Activated CD4-positive, alpha-beta T cell treated with anti-CD3 and anti-CD28 coated beads, Interleukin-2, Interleukin-6, amounts not matched to agents 100 ng/mL and 50 ng/mL, durations not matched to agents 16 hours and 8 hours (primary cell): ENCODE data around the gene SHROOM1.
"Not testable (repeated sequence)": the region's sequence is repeated elsewhere in the genome, so short reads cannot be mapped to it uniquely, and the experiment has no call there.

Source experiments
- DNase-seq: peaks from one replicate; pipeline ENCODE4 v3.0.0-alpha.2; 2020

The SHROOM1 gene

GRCh38 chr5:132805872-132806271 lies 24.6 kb downstream of the SHROOM1 start:
- not testable (repeated sequence) for DNase-seq

- not testable (repeated sequence) for DNase-seq
These were observed 26.2 kb downstream of the SHROOM1 start for GRCh38 chr5:132804219-132804618.

GRCh38 chr5:132802685-132803066 lies 27.8 kb downstream of the SHROOM1 start:
- not testable (repeated sequence) for DNase-seq

GRCh38 chr5:132802044-132802684 lies 28.3 kb downstream of the SHROOM1 start:
- DNase-seq = no peak

- DNase-seq = no peak
These were observed 29.9 kb downstream of the SHROOM1 start for GRCh38 chr5:132800545-132800944.

GRCh38 chr5:132799392-132799791 lies 31.1 kb downstream of the SHROOM1 start:
- DNase-seq = no peak

- no peak for DNase-seq
These were observed 32.8 kb downstream of the SHROOM1 start for GRCh38 chr5:132797651-132798050.

- no peak for DNase-seq
These were observed 39.4 kb downstream of the SHROOM1 start for GRCh38 chr5:132791026-132791425.

GRCh38 chr5:132790201-132790865 lies 40.1 kb downstream of the SHROOM1 start:
- DNase-seq = no peak

- no peak for DNase-seq
These were observed 41.2 kb downstream of the SHROOM1 start for GRCh38 chr5:132788990-132789886.

- DNase-seq = no peak
These were observed 41.9 kb downstream of the SHROOM1 start for GRCh38 chr5:132788508-132788907.

GRCh38 chr5:132787076-132787475 lies 43.4 kb downstream of the SHROOM1 start:
- no peak for DNase-seq

- no peak for DNase-seq
These were observed 44.6 kb downstream of the SHROOM1 start for GRCh38 chr5:132785864-132786263.

GRCh38 chr5:132785365-132785764 lies 45.1 kb downstream of the SHROOM1 start:
- DNase-seq = no peak

GRCh38 chr5:132782101-132782500 lies 48.3 kb downstream of the SHROOM1 start:
- DNase-seq = no peak

- DNase-seq = no peak
These were observed 49.4 kb downstream of the SHROOM1 start for GRCh38 chr5:132781029-132781428.

- no peak for DNase-seq
These were observed 49.9 kb downstream of the SHROOM1 start for GRCh38 chr5:132780577-132780976.

GRCh38 chr5:132779961-132780360 lies 50.5 kb downstream of the SHROOM1 start:
- no peak for DNase-seq

GRCh38 chr5:132778856-132779255 lies 51.6 kb downstream of the SHROOM1 start:
- DNase-seq = no peak

GRCh38 chr5:132778129-132778528 lies 52.3 kb downstream of the SHROOM1 start:
- DNase-seq = no peak

- DNase-seq = peak; percentile 47
These were observed 53.0 kb downstream of the SHROOM1 start, which contains the start of gene SEPTIN8 for GRCh38 chr5:132777209-132778069. Gene SEPTIN8 (minus strand): TSS chr5:132777239. CDS start chr5:132777137, 102 bp downstream.

- no peak for DNase-seq
These were observed 53.6 kb downstream of the SHROOM1 start for GRCh38 chr5:132776938-132777208.
